H1 (cell line): ENCODE measurements around the gene FADS2. TPM values are rescaled to one million over a fixed set of nuclear protein-coding genes. Genes with fewer than 3 reads are reported as not detected.

Experiments used
- ASH2L ChIP-seq: fragments of 200-600, 300-600 bp; sonication (generic); IDR thresholded peaks from one replicate; pipeline ENCODE4 v1.7.1; 2017; ENCODE audit warnings: low read length
- ATF2 ChIP-seq: IDR thresholded peaks from 2 replicates; pipeline ENCODE4 v1.6.1; 2012; ENCODE audit warnings: low read length, inconsistent platforms
- BACH1 ChIP-seq: IDR thresholded peaks from 2 replicates; pipeline ENCODE4 v1.6.1; 2012; ENCODE audit warnings: low read length, improper control_type of control experiment
- CBX5 ChIP-seq: fragments of 300-800, 300-1000 bp; sonication (generic); IDR thresholded peaks from 2 replicates; pipeline ENCODE4 v1.7.1; 2016; ENCODE audit warnings: antibody characterized with exemption, low read length, low read depth
- CBX8 ChIP-seq: fragments of 300-800, 300-1000 bp; sonication (generic); IDR thresholded peaks from 2 replicates; pipeline ENCODE4 v1.7.1; 2016; ENCODE audit warnings: low read depth, low read length, borderline replicate concordance
- CHD2 ChIP-seq: IDR thresholded peaks from 2 replicates; pipeline ENCODE4 v1.6.1; 2012; ENCODE audit warnings: low read length, improper control_type of control experiment
- CREB1 ChIP-seq: IDR thresholded peaks from 2 replicates; pipeline ENCODE4 v1.6.1; 2012; ENCODE audit warnings: inconsistent platforms
- GABPA ChIP-seq: IDR thresholded peaks from 2 replicates; pipeline ENCODE4 v1.6.1; 2011; ENCODE audit warnings: mild to moderate bottlenecking, low read length, moderate library complexity, borderline replicate concordance; ENCODE audit not compliant: insufficient read depth
- JUN ChIP-seq: IDR thresholded peaks from 2 replicates; pipeline ENCODE4 v1.6.1; 2011; ENCODE audit warnings: low read depth, mild to moderate bottlenecking, improper control_type of control experiment, low read length
- KDM1A ChIP-seq: fragments of 200-600, 300-600 bp; sonication (generic); IDR thresholded peaks from 2 replicates; pipeline ENCODE4 v1.7.1; 2016; ENCODE audit warnings: mild to moderate bottlenecking, low read length, borderline replicate concordance
- KDM4A ChIP-seq: IDR thresholded peaks from one replicate; pipeline ENCODE4 v1.7.1; 2012; ENCODE audit warnings: low read depth, mild to moderate bottlenecking, moderate library complexity, low read length, inconsistent platforms; ENCODE audit not compliant: severe bottlenecking
- KDM5A ChIP-seq: fragments of 200-600 bp; IDR thresholded peaks from 2 replicates; pipeline ENCODE4 v1.7.1; 2012; ENCODE audit warnings: mild to moderate bottlenecking, low read length, inconsistent platforms, mixed read lengths
- MAX ChIP-seq: IDR thresholded peaks from 2 replicates; pipeline ENCODE4 v1.6.1; 2012; ENCODE audit warnings: inconsistent platforms
- PHF8 ChIP-seq: fragments of 200-600 bp; sonication (generic); conservative IDR thresholded peaks from 2 replicates; pipeline ENCODE4 v1.7.1; 2012; ENCODE audit warnings: low read depth, mild to moderate bottlenecking, inconsistent platforms, low read length, moderate library complexity
- POLR2A ChIP-seq, 2 experiments: IDR thresholded peaks; 1 replicate in 1 of 2; 2 replicates in 1 of 2; pipeline ENCODE4 v1.6.1; 2011; ENCODE audit warnings: low read depth in 2 of 2, low read length in 2 of 2, mild to moderate bottlenecking in 2 of 2; ENCODE audit errors: control extremely low read depth in 1 of 2
- RAD21 ChIP-seq, 2 experiments: IDR thresholded peaks in 1 of 2; conservative IDR thresholded peaks in 1 of 2; 2 replicates each; pipeline ENCODE4 v1.6.1; 2011; ENCODE audit warnings: low read depth in 2 of 2, low read length in 2 of 2, improper control_type of control experiment in 1 of 2, inconsistent platforms in 1 of 2, mild to moderate bottlenecking in 1 of 2, moderate library complexity in 1 of 2
- RBBP5 ChIP-seq: IDR thresholded peaks from 2 replicates; pipeline ENCODE4 v1.7.1; 2012; ENCODE audit warnings: low read depth, mild to moderate bottlenecking, inconsistent platforms, low read length, moderate library complexity, borderline replicate concordance
- RXRA ChIP-seq: IDR thresholded peaks from 2 replicates; pipeline ENCODE4 v1.6.1; 2011; ENCODE audit warnings: low read depth, mild to moderate bottlenecking, low read length, moderate library complexity; ENCODE audit not compliant: insufficient read depth
- SAP30 ChIP-seq: fragments of 300-600 bp; sonication (generic); IDR thresholded peaks from 2 replicates; pipeline ENCODE4 v1.7.1; 2012; ENCODE audit warnings: low read length, moderate library complexity, mild to moderate bottlenecking, inconsistent platforms; ENCODE audit not compliant: insufficient read depth, insufficient replicate concordance
- SIRT6 ChIP-seq: IDR thresholded peaks from one replicate; pipeline ENCODE4 v1.7.1; 2012; ENCODE audit warnings: low read length, inconsistent platforms
- SP4 ChIP-seq: IDR thresholded peaks from 2 replicates; pipeline ENCODE4 v1.6.1; 2012; ENCODE audit warnings: low read length, inconsistent platforms
- TCF12 ChIP-seq: IDR thresholded peaks from 2 replicates; pipeline ENCODE4 v1.6.1; 2011; ENCODE audit warnings: low read depth, mild to moderate bottlenecking, low read length
- ZNF274 ChIP-seq: IDR thresholded peaks from 2 replicates; pipeline ENCODE4 v1.7.0; 2012; ENCODE audit warnings: low read length, borderline replicate concordance; ENCODE audit errors: extremely low read depth
- polyA plus RNA-seq, 7 experiments: library from polyadenylated mRNA; depleted of rRNA in 3 of 7; stranded (reverse) in 5 of 7; unstranded in 2 of 7; fragments of >200 nt in 5 of 7; fragments of 200-250 nt in 2 of 7; gene quantifications; 1 replicate in 5 of 7; 2 replicates in 1 of 7; 4 replicates in 1 of 7; pipeline versions ENCODE4 v1.2.1 to v1.2.3, GENCODE V29; 2011 to 2013; ENCODE audit warnings: missing spikeins in 2 of 7, mixed read lengths in 2 of 7
- total RNA-seq: library from RNA; stranded (reverse); fragmentation: NEBNext Ultra II Directional; extraction: Animal tissue kit (Norgen Biotek cat#: 25700); gene quantifications from 2 replicates; pipeline ENCODE4 v1.2.1, GENCODE V29; 2021

FADS2 gene
- total and polyA plus RNA-seq, 2 of the 8 experiments (the other 6 are each of a cell fraction or from before 2014, with no cell fraction given), result 499 to 701 TPM

- TF ChIP-seq MAX, result no peak; the same call in none of the 2 replicates
- no peak for TF ChIP-seq GABPA
- TF ChIP-seq BACH1, result peak; percentile 65; the same call in 1 of the 2 replicates
- peak; percentile 71 for TF ChIP-seq PHF8
- TF ChIP-seq ASH2L, result peak; percentile 81
- no peak for TF ChIP-seq JUN
- TF ChIP-seq ZNF274, result no peak
- no peak for TF ChIP-seq RAD21 (IDR thresholded peaks at IDR 0.05 in 1 of 2, conservative IDR thresholded peaks at IDR 0.05 in 1 of 2; ENCODE audit: low read depth in 2 of 2, low read length in 2 of 2)
- TF ChIP-seq KDM5A, result no peak
- no peak for TF ChIP-seq SIRT6
- no peak for TF ChIP-seq TCF12
- no peak for TF ChIP-seq CBX5
- TF ChIP-seq CBX8, result no peak
- TF ChIP-seq KDM4A, result no peak
- TF ChIP-seq RXRA, result no peak
- TF ChIP-seq CREB1, result no peak; the same call in 1 of the 2 replicates
- TF ChIP-seq RBBP5, result no peak; the same call in 1 of the 2 replicates
- TF ChIP-seq ATF2, result no peak
- no peak for TF ChIP-seq KDM1A
- no peak for TF ChIP-seq CHD2
- no peak for TF ChIP-seq SP4
- TF ChIP-seq POLR2A (IDR thresholded peaks at IDR 0.05; ENCODE audit: control extremely low read depth in 1 of 2, low read depth in 2 of 2, low read length in 2 of 2), result peak; percentile 78 to 87; a peak in 2 of 3 replicates
- no peak for TF ChIP-seq SAP30
These were observed at the start of gene FADS2 (continued) for GRCh38 chr11:61827571-61828378.
